Astrocyte of the hippocampus (primary cell): ENCODE measurements around the gene C1QL4.
"Not testable (repeated sequence)": the region's sequence is repeated elsewhere in the genome, so short reads cannot be mapped to it uniquely, and the experiment has no call there.

Experiments
- DNase-seq: peaks from one replicate; pipeline ENCODE4 v3.0.0; 2011; ENCODE audit warnings: low read depth, low spot score

C1QL4 gene

GRCh38 chr12:49336645-49337584, at the start of gene C1QL4:
Gene C1QL4 (minus strand): TSS chr12:49337188. CDS start chr12:49336477, 711 bp downstream.
- peak; percentile 91 for DNase-seq

GRCh38 chr12:49380184-49380583, 43.2 kb upstream of the C1QL4 start:
- not testable (repeated sequence) for DNase-seq

GRCh38 chr12:49377386-49377785, 40.4 kb upstream of the C1QL4 start:
- DNase-seq, result no peak

- DNase-seq, result no peak
These were observed 38.4 kb upstream of the C1QL4 start for GRCh38 chr12:49375406-49375805.

GRCh38 chr12:49370539-49370938, 33.6 kb upstream of the C1QL4 start:
- no peak for DNase-seq

GRCh38 chr12:49369411-49370145, 32.6 kb upstream of the C1QL4 start:
- peak; percentile 44 for DNase-seq

- DNase-seq, result no peak
These were observed 31.2 kb upstream of the C1QL4 start for GRCh38 chr12:49368240-49368600.

GRCh38 chr12:49367381-49368239, 30.6 kb upstream of the C1QL4 start, which contains the start of gene SPATS2:
Gene SPATS2 (plus strand): TSS chr12:49367462. CDS start chr12:49461013, 93,551 bp downstream.
- no peak for DNase-seq

- peak; percentile 99 for DNase-seq
These were observed 29.8 kb upstream of the C1QL4 start for GRCh38 chr12:49366652-49367380.

GRCh38 chr12:49366096-49366651, 29.2 kb upstream of the C1QL4 start:
- DNase-seq, result no peak

- DNase-seq, result peak; percentile 30
These were observed 28.6 kb upstream of the C1QL4 start for GRCh38 chr12:49365542-49365941.

- no peak for DNase-seq
These were observed 28.0 kb upstream of the C1QL4 start for GRCh38 chr12:49364989-49365388.

GRCh38 chr12:49362077-49362476, 25.1 kb upstream of the C1QL4 start:
- DNase-seq, result no peak

- no peak for DNase-seq
These were observed 22.7 kb upstream of the C1QL4 start for GRCh38 chr12:49359671-49360070.

GRCh38 chr12:49358483-49359141, 21.6 kb upstream of the C1QL4 start:
- peak; percentile 85 for DNase-seq

- DNase-seq, result peak; percentile 57
These were observed 20.2 kb upstream of the C1QL4 start for GRCh38 chr12:49357103-49357678.

- DNase-seq, result no peak
These were observed 18.9 kb upstream of the C1QL4 start for GRCh38 chr12:49355913-49356312.

- no peak for DNase-seq
These were observed 15.4 kb upstream of the C1QL4 start for GRCh38 chr12:49352351-49352750.

- no peak for DNase-seq
These were observed 12.3 kb upstream of the C1QL4 start for GRCh38 chr12:49349266-49349665.

GRCh38 chr12:49348781-49349180, 11.8 kb upstream of the C1QL4 start:
- no peak for DNase-seq
